T-cell (primary cell): Measurements from ENCODE around the gene NRAS. TPM values are rescaled to one million over a fixed set of nuclear protein-coding genes. Genes with fewer than 3 reads are reported as not detected.
A peak's percentile ranks its signal among the peaks of the same experiment; 100 is the strongest.

Source experiments
- ATAC-seq, 4 experiments: fragments of 200-7000 bp in 3 of 4; fragments of 150-1000 bp in 1 of 4; cut with Tn5 transposase; replicated peaks in 1 of 4; 1 replicate in 3 of 4; 2 replicates in 1 of 4; pipeline ENCODE4 v1.10.0; 2021; ENCODE audit warnings: moderate library complexity in 3 of 4, mild to moderate bottlenecking in 2 of 4, moderate number of reproducible peaks in 1 of 4
- CTCF ChIA-PET, 2 donors: fragments of 300-600 bp; sonication (Branson Sonifier 250); formaldehyde crosslinking; loops; one replicate each; lab custom pipeline; 2022; ENCODE audit warnings: antibody characterized with exemption in 2 of 2; lab: Charles Lee
- POLR2A ChIA-PET, 2 donors: fragments of 300-600 bp; sonication (Branson Sonifier 250); formaldehyde crosslinking; loops; one replicate each; lab custom pipeline; 2022; ENCODE audit warnings: antibody characterized with exemption in 2 of 2; lab: Charles Lee
- DNase-seq, 35 experiments: peaks; one replicate each; pipeline versions ENCODE4 v3.0.0 to v3.0.0-alpha.2; 2013 to 2023
- H3K27ac ChIP-seq: one replicate; pipeline ENCODE4 v1.5.1; 2013; ENCODE audit warnings: low read length
- H3K27me3 ChIP-seq, 2 experiments: replicated peaks in 1 of 2; 1 replicate in 1 of 2; 2 replicates in 1 of 2; pipeline versions ENCODE4 v1.6.1 to v1.7.0; 2013; ENCODE audit warnings: low read length in 1 of 2, mixed read lengths in 1 of 2; ENCODE audit not compliant: control insufficient read depth in 2 of 2, insufficient read depth in 2 of 2; ENCODE audit errors: extremely low read depth in 1 of 2
- H3K36me3 ChIP-seq, 2 donors: 1 replicate in 1 of 2; 2 replicates in 1 of 2; pipeline versions ENCODE4 v1.6.1 to v1.7.0; 2013; ENCODE audit warnings: low read length in 1 of 2; ENCODE audit not compliant: control insufficient read depth in 2 of 2, insufficient read depth in 1 of 2; ENCODE audit errors: extremely low read depth in 1 of 2
- H3K4me1 ChIP-seq, 2 experiments: 1 replicate in 1 of 2; 2 replicates in 1 of 2; pipeline versions ENCODE4 v1.6.1 to v1.7.0; 2013; ENCODE audit warnings: low read length in 2 of 2, mixed read lengths in 1 of 2; ENCODE audit not compliant: insufficient read depth in 2 of 2, control insufficient read depth in 1 of 2; ENCODE audit errors: extremely low read depth in 1 of 2
- H3K4me3 ChIP-seq, 2 donors: 1 replicate in 1 of 2; 2 replicates in 1 of 2; pipeline versions ENCODE4 v1.5.1 to v1.7.0; 2013; ENCODE audit warnings: mild to moderate bottlenecking in 2 of 2, low read length in 1 of 2, moderate library complexity in 1 of 2; ENCODE audit not compliant: control insufficient read depth in 1 of 2; ENCODE audit errors: extremely low read depth in 1 of 2
- H3K9me3 ChIP-seq: 2 replicates; pipeline ENCODE4 v1.7.0; 2013
- H3K27ac Mint-ChIP-seq, 2 donors: one replicate each; pipeline ENCODE4 v1.8.0; 2020 to 2021; ENCODE audit warnings: mild to moderate bottlenecking in 2 of 2, mixed read lengths in 2 of 2
- H3K27me3 Mint-ChIP-seq, 2 donors: one replicate each; pipeline ENCODE4 v1.8.0; 2021 to 2022; ENCODE audit warnings: mixed read lengths in 2 of 2
- H3K36me3 Mint-ChIP-seq: one replicate; pipeline ENCODE4 v1.8.0; 2021; ENCODE audit warnings: mixed read lengths
- H3K4me1 Mint-ChIP-seq, 3 donors: one replicate each; pipeline ENCODE4 v1.8.0; 2020 to 2022; ENCODE audit warnings: mixed read lengths in 3 of 3, mild to moderate bottlenecking in 1 of 3
- H3K4me3 Mint-ChIP-seq, 3 donors: one replicate each; pipeline ENCODE4 v1.8.0; 2020 to 2022; ENCODE audit warnings: mild to moderate bottlenecking in 3 of 3, mixed read lengths in 3 of 3, moderate library complexity in 3 of 3
- H3K9me3 Mint-ChIP-seq, 3 donors: one replicate each; pipeline ENCODE4 v1.8.0; 2020 to 2022; ENCODE audit warnings: mixed read lengths in 3 of 3
- WGBS: methylation state at CpG from one replicate; pipeline ENCODE4 v1.1.5; 2013; ENCODE audit warnings: missing lambda C conversion rate; ENCODE audit not compliant: insufficient coverage; 5-methylcytosine and 5-hydroxymethylcytosine counted together
- total RNA-seq, 35 experiments: library from RNA in 6 of 35; stranded (reverse) in 6 of 35; fragments of 120-200 nt in 1 of 35; gene quantifications; one replicate each; pipeline versions ENCODE4 v1.2.1 to v1.2.4 and lab custom pipeline; 2013 to 2026

The NRAS gene
- total RNA-seq, 5 donors from 2014 or later (not counting 1 experiment from before 2014, with no cell fraction given): 19.9 to 29.7 (median 22.1) TPM

DNA sequence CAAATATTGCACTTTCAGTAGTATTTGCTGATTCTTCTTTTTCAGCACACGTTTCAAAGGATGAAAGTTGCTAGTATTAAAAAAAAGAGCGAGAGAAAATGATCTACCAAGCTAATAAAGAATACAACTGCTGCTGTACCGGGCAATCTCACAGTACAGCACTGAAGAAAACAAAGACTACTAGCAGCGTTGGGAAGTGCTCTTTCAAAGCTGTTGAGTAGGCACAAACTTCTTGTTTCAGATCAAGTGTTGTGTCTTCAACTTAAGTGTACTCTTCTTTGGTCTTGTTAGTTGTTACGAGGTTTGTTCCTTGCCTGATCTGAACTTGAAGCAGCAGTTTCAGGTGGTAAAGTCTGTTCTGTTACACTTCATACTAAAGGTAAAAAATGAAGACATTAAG lies 33.3 kb upstream of the NRAS start:
- H3K27ac ChIP-seq: no peak overlapping the region
- Mint-ChIP-seq H3K4me1 (peaks cover 92 to 100% (median 92%) of the 10 kb centered on the region in 3 donors), H3K27ac (peak overlapping the region; percentile 15 to 29), H3K4me3 (peak overlapping the region; percentile 13 to 100 (median 22)), H3K9me3 (no peaks in the 10 kb centered on the region), H3K36me3 (peaks cover 39% of the 10 kb centered on the region), H3K27me3 (no peaks in the 10 kb centered on the region)
- no peaks in the 10 kb centered on the region for H3K9me3 ChIP-seq
- H3K36me3 ChIP-seq: peaks cover 0 to 39% of the 10 kb centered on the region in 2 donors
- peaks cover 29 to 50% of the 10 kb centered on the region in 2 experiments for H3K4me1 ChIP-seq
- DNase-seq (no peak), ATAC-seq (no peak)
- CTCF ChIA-PET: interaction anchor here in 1 of 2 donors (0.6 kb wide), 1 partner anchor 1704 kb away, joined by 3 read pairs; no protein-coding TSS in a partner anchor
- 100% methylated on average over 1 of the region's 5 CpGs for WGBS
- POLR2A ChIA-PET: interaction anchor here (0.6 to 1.4 kb wide), 2 partner anchors 12 to 31 kb away, joined by 3 read pairs; no protein-coding TSS in a partner anchor
- no peaks in the 10 kb centered on the region for H3K27me3 ChIP-seq
- H3K4me3 ChIP-seq: no peak overlapping the region

DNA sequence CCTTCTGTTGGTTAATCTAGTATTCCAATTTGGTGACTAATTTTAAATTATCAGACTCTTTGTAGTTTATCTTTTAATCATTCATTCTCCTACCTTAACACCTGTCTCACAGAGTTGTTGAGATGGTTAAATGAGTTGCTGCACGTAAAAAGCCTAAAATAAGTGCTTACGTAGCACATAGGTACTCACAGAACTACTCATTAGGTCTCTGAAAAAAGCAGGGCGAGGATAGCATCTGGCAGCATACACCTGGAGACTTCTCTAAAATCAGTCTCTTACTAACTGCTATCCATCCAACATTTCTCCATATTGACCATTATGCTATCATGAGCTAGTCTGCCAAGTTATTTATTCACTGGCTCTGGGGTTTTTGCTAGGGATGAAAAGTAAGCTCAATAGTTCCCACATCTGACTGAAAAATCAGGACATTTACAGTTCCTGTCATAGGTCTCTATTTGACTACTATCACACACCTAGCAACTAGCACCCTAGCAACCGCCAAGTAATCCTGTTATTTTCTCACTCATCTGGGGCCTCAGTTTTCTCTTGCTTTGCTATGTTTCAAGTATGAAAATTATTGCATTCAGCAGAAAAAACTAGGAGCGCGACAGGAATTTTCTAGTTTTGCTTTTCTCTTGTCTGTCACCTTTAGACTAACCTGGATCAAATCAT lies 30.0 kb upstream of the NRAS start:
- POLR2A ChIA-PET: interaction anchor here in 1 of 2 donors (1.3 kb wide), 1 partner anchor 10 kb away, joined by 3 read pairs; no protein-coding TSS in a partner anchor
- Mint-ChIP-seq H3K9me3 (no peaks in the 10 kb centered on the region), H3K27me3 (no peaks in the 10 kb centered on the region), H3K27ac (peak overlapping the region in 1 of 2 donors; percentile 32), H3K36me3 (peaks cover 52% of the 10 kb centered on the region), H3K4me3 (peak overlapping the region in 1 of 3 donors; percentile 25), H3K4me1 (peaks cover 87 to 97% (median 89%) of the 10 kb centered on the region in 3 donors)
- no peaks in the 10 kb centered on the region for H3K9me3 ChIP-seq
- 100% methylated on average over 2 of the region's 6 CpGs for WGBS
- ATAC-seq (no peak), DNase-seq (no peak)
- no peaks in the 10 kb centered on the region for H3K27me3 ChIP-seq
- H3K4me1 ChIP-seq: peaks cover 18 to 26% of the 10 kb centered on the region in 2 experiments
- peaks cover 3 to 51% of the 10 kb centered on the region in 2 donors for H3K36me3 ChIP-seq
- no peak overlapping the region for H3K27ac ChIP-seq
- H3K4me3 ChIP-seq: no peak overlapping the region
- CTCF ChIA-PET: no interaction called here

DNA sequence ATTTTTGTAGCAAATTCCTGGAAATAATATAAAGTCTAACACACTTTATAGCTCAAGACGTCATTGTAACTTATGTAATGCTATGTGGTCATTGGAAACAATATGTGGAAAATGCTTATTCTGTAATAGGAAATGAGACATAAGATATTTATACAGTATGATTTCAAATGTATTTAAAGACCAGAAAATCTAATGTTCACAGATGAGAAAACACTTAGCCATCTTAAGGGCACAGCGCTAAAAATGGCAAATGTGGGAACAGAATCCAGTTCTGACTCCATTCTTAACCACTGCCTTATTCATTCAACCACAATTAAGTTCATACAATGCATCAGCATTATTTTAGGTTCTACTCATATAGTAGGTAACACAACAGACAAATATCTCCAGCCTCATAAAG lies 28.7 kb upstream of the NRAS start:
- H3K27ac Mint-ChIP-seq: peak overlapping the region; percentile 48 to 61
- peaks cover 84 to 93% (median 89%) of the 10 kb centered on the region in 3 donors for H3K4me1 Mint-ChIP-seq
- H3K4me3 Mint-ChIP-seq: no peak overlapping the region
- Histone ChIP-seq H3K27ac (no peak overlapping the region), H3K36me3 (peaks cover 3 to 55% of the 10 kb centered on the region in 2 donors), H3K4me3 (no peak overlapping the region), H3K9me3 (no peaks in the 10 kb centered on the region), H3K27me3 (no peaks in the 10 kb centered on the region), H3K4me1 (peaks cover 15 to 17% of the 10 kb centered on the region in 2 experiments)
- no peaks in the 10 kb centered on the region for H3K9me3 Mint-ChIP-seq
- no peaks in the 10 kb centered on the region for H3K27me3 Mint-ChIP-seq
- ChIA-PET POLR2A (interaction anchor here (0.7 to 1.4 kb wide), 4 partner anchors 10 to 141 kb away, joined by 3 to 5 read pairs (median 4); no protein-coding TSS in a partner anchor), CTCF (interaction anchor here (0.6 to 1.1 kb wide), 4 partner anchors 8 to 399 kb away, joined by 3 read pairs; no protein-coding TSS in a partner anchor)
- ATAC-seq (no peak), DNase-seq (no peak)
- peaks cover 55% of the 10 kb centered on the region for H3K36me3 Mint-ChIP-seq
- WGBS: 80% methylated on average over 1 of the region's 2 CpGs

DNA sequence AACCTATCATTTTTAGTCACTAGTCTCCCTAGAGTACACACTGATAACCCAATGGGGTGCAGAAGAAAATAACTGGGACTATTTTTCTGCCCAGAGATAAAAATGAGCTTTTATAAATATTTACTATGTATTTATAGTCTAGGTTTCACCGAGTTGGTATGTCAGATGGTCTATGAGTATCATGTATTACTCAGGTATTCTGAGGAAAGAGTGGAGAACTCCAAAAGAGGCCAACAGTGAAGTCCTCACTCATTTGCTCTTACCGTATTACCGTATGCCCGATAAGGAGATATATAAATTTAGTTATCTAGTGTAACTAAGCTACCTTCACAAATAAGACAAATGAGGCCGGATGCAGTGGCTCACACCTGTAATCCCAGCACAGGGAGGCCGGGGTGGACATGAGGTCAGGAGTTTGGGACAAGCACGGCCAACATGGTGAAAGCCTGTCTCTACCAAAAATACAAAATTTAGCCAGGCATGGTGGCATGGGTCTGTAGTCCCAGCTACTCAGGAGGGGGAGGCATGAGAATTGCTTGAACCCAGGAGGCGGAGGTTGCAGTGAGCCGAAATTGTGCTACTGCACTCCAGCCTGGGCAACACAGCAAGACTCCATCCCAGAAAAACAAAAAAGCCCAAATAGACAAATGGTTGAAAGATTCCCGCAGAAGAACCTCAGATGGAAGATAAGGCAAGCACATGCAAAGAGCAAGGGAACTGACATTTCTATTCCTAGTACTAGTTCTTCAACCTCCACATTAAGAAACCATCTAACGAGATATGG lies 25.6 kb upstream of the NRAS start:
- Histone ChIP-seq H3K36me3 (peaks cover 3 to 57% of the 10 kb centered on the region in 2 donors), H3K27me3 (no peaks in the 10 kb centered on the region), H3K4me3 (no peak overlapping the region), H3K4me1 (peaks cover 5 to 14% of the 10 kb centered on the region in 2 experiments), H3K27ac (no peak overlapping the region), H3K9me3 (no peaks in the 10 kb centered on the region)
- 100% methylated on average over 3 of the region's 11 CpGs for WGBS
- ChIA-PET POLR2A (interaction anchor here in 1 of 2 donors (0.6 to 1.0 kb wide), 4 partner anchors 22 to 1646 kb away, joined by 3 read pairs; no protein-coding TSS in a partner anchor), CTCF (no interaction called here)
- Mint-ChIP-seq H3K4me1 (peaks cover 62 to 79% (median 66%) of the 10 kb centered on the region in 3 donors), H3K4me3 (no peak overlapping the region), H3K27me3 (no peaks in the 10 kb centered on the region), H3K27ac (peak overlapping the region in 1 of 2 donors; percentile 48), H3K9me3 (no peaks in the 10 kb centered on the region), H3K36me3 (peaks cover 49% of the 10 kb centered on the region)
- no peak for ATAC-seq
- no peak for DNase-seq

DNA sequence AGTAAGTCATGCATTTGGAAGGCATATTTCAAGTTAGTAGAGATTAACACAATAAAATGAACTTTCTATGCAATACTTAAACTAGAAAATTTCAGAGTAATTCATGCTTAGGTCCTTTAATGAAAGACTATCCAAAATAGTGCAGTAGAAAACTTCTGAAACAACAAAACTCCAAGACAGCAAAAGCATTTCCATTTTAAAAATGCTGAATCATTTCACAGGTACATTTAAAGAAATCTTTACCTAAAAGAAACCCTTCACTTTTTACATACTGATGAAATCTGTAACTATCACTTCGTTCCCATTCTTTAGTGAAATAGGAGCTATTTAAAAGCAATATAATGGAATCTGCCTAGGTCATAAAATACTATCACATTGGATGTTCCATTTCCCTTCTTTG lies 23.8 kb upstream of the NRAS start:
- WGBS: no CpG with 5 or more reads among the region's 1 CpG
- H3K27ac Mint-ChIP-seq: no peak overlapping the region
- CTCF ChIA-PET: no interaction called here
- Histone ChIP-seq H3K36me3 (peaks cover 6 to 61% of the 10 kb centered on the region in 2 donors), H3K27me3 (no peaks in the 10 kb centered on the region), H3K4me1 (peaks cover 0 to 14% of the 10 kb centered on the region in 2 experiments), H3K27ac (no peak overlapping the region), H3K9me3 (no peaks in the 10 kb centered on the region), H3K4me3 (no peak overlapping the region)
- no peak for DNase-seq
- no peaks in the 10 kb centered on the region for H3K27me3 Mint-ChIP-seq
- H3K36me3 Mint-ChIP-seq: peaks cover 56% of the 10 kb centered on the region
- H3K9me3 Mint-ChIP-seq: no peaks in the 10 kb centered on the region
- POLR2A ChIA-PET: interaction anchor here in 1 of 2 donors (0.7 kb wide), 1 partner anchor 15 kb away, joined by 3 read pairs; no protein-coding TSS in a partner anchor
- no peak for ATAC-seq
- peaks cover 48 to 66% (median 55%) of the 10 kb centered on the region in 3 donors for H3K4me1 Mint-ChIP-seq
- no peak overlapping the region for H3K4me3 Mint-ChIP-seq
